CD14-positive monocyte (primary cell): ENCODE measurements around the gene CD226. TPM values are rescaled to one million over a fixed set of nuclear protein-coding genes. Genes with fewer than 3 reads are reported as not detected.

Source experiments
- DNase-seq, 3 donors: peaks; one replicate each; pipeline ENCODE4 v3.0.0-alpha.2; 2011 to 2022
- H2AFZ ChIP-seq: 2 replicates; pipeline ENCODE4 v1.6.0; 2012; ENCODE audit warnings: mild to moderate bottlenecking, low read depth, low read length, inconsistent platforms; ENCODE audit not compliant: insufficient read depth, poor library complexity, severe bottlenecking
- H3K27ac ChIP-seq, 2 donors: 1 replicate in 1 of 2; 2 replicates in 1 of 2; pipeline ENCODE4 v1.5.1; 2012 to 2013; ENCODE audit warnings: low read length in 2 of 2, control low read depth in 1 of 2, inconsistent platforms in 1 of 2, low read depth in 1 of 2, mild to moderate bottlenecking in 1 of 2
- H3K27me3 ChIP-seq, 2 donors: one replicate each; pipeline versions ENCODE4 v1.6.0 to v1.6.1; 2011 to 2013; ENCODE audit warnings: low read length in 2 of 2; ENCODE audit not compliant: control insufficient read depth in 2 of 2, insufficient read depth in 2 of 2
- H3K36me3 ChIP-seq, 2 donors: replicated peaks in 1 of 2; 1 replicate in 1 of 2; 2 replicates in 1 of 2; pipeline versions ENCODE4 v1.5.1 to v1.6.1; 2012 to 2013; ENCODE audit warnings: low read length in 2 of 2, control low read depth in 1 of 2, inconsistent platforms in 1 of 2, mild to moderate bottlenecking in 1 of 2; ENCODE audit not compliant: insufficient read depth in 2 of 2, control insufficient read depth in 1 of 2
- H3K4me1 ChIP-seq, 2 donors: 1 replicate in 1 of 2; 2 replicates in 1 of 2; pipeline versions ENCODE4 v1.5.1 to v1.6.1; 2012 to 2013; ENCODE audit warnings: low read length in 2 of 2, control low read depth in 1 of 2, inconsistent platforms in 1 of 2, mild to moderate bottlenecking in 1 of 2, moderate library complexity in 1 of 2; ENCODE audit not compliant: insufficient read depth in 2 of 2, control insufficient read depth in 1 of 2
- H3K4me2 ChIP-seq: replicated peaks from 2 replicates; pipeline ENCODE3; 2012; ENCODE audit warnings: low read length, moderate library complexity, mild to moderate bottlenecking; ENCODE audit not compliant: poor library complexity, severe bottlenecking; ENCODE audit errors: extremely low read depth
- H3K4me3 ChIP-seq, 3 experiments: fragments of 200-600 bp in 1 of 3; sonication (generic) in 1 of 3; replicated peaks in 1 of 3; 1 replicate in 2 of 3; 2 replicates in 1 of 3; pipeline ENCODE4 v1.5.1; 2011 to 2013; ENCODE audit warnings: low read length in 3 of 3, mild to moderate bottlenecking in 3 of 3, control low read depth in 2 of 3, low read depth in 2 of 3, inconsistent platforms in 1 of 3, moderate library complexity in 1 of 3
- H3K79me2 ChIP-seq: 2 replicates; pipeline ENCODE4 v1.6.0; 2012; ENCODE audit warnings: mild to moderate bottlenecking, control low read depth, inconsistent platforms, low read length, moderate library complexity; ENCODE audit not compliant: insufficient read depth
- H3K9ac ChIP-seq: 2 replicates; pipeline ENCODE4 v1.6.0; 2017; ENCODE audit warnings: low read length, mild to moderate bottlenecking; ENCODE audit not compliant: insufficient read depth, poor library complexity, severe bottlenecking
- H3K9me3 ChIP-seq, 2 donors: replicated peaks in 1 of 2; 1 replicate in 1 of 2; 2 replicates in 1 of 2; pipeline versions ENCODE4 v1.5.1 to v1.6.1; 2012 to 2013; ENCODE audit warnings: low read length in 2 of 2, control low read depth in 1 of 2; ENCODE audit not compliant: control insufficient read depth in 1 of 2, insufficient read depth in 1 of 2
- H4K20me1 ChIP-seq: 2 replicates; pipeline ENCODE4 v1.6.0; 2012; ENCODE audit warnings: mild to moderate bottlenecking, low read length, control low read depth, moderate library complexity; ENCODE audit not compliant: insufficient read depth
- H3K27ac Mint-ChIP-seq, 7 donors: one replicate each; pipeline ENCODE4 v1.8.0; 2020; ENCODE audit warnings: mild to moderate bottlenecking in 7 of 7, mixed read lengths in 7 of 7, moderate library complexity in 6 of 7, inconsistent platforms in 2 of 7
- H3K27me3 Mint-ChIP-seq, 3 donors: one replicate each; pipeline ENCODE4 v1.8.0; 2021 to 2022; ENCODE audit warnings: low read depth in 3 of 3, mild to moderate bottlenecking in 3 of 3, mixed read lengths in 3 of 3, moderate library complexity in 3 of 3, inconsistent platforms in 1 of 3
- H3K36me3 Mint-ChIP-seq, 2 donors: one replicate each; pipeline ENCODE4 v1.8.0; 2020; ENCODE audit warnings: mixed read lengths in 2 of 2, inconsistent platforms in 1 of 2, mild to moderate bottlenecking in 1 of 2
- H3K4me1 Mint-ChIP-seq: one replicate; pipeline ENCODE4 v1.8.0; 2020; ENCODE audit warnings: mild to moderate bottlenecking, mixed read lengths
- H3K4me3 Mint-ChIP-seq, 2 donors: one replicate each; pipeline ENCODE4 v1.8.0; 2020; ENCODE audit warnings: mild to moderate bottlenecking in 2 of 2, mixed read lengths in 2 of 2, moderate library complexity in 1 of 2
- H3K9me3 Mint-ChIP-seq, 7 donors: one replicate each; pipeline ENCODE4 v1.8.0; 2020 to 2022; ENCODE audit warnings: mixed read lengths in 7 of 7, mild to moderate bottlenecking in 6 of 7, moderate library complexity in 6 of 7, inconsistent platforms in 2 of 7
- WGBS: methylation state at CpG from one replicate; pipeline ENCODE4 v1.1.5; 2013; ENCODE audit warnings: missing lambda C conversion rate; ENCODE audit not compliant: insufficient coverage; 5-methylcytosine and 5-hydroxymethylcytosine counted together
- intact Hi-C, 2 donors: fragments of 100-400 bp; cut with micrococcal nuclease; formaldehyde crosslinking; loops; one replicate each; pipeline versions ENCODE4 v1.15.0 to v1.15.1; 2023
- polyA plus RNA-seq, 3 donors: library from polyadenylated mRNA; depleted of rRNA in 1 of 3; unstranded in 2 of 3; stranded (reverse) in 1 of 3; fragments of 300-500 nt in 2 of 3; fragments of >200 nt in 1 of 3; fragmentation: Illumina TruSeq in 2 of 3; gene quantifications; 1 replicate in 2 of 3; 2 replicates in 1 of 3; pipeline ENCODE4 v1.2.3, GENCODE V29; 2012 to 2021
- TF ChIP-seq, protein P1 (sequence below): fragments of 200-600 bp; IDR thresholded peaks from one replicate; pipeline ENCODE4 v1.8.0; 2022; ENCODE audit warnings: antibody characterized with exemption, mild to moderate bottlenecking

Gene CD226
- polyA plus RNA-seq, 3 donors = 0.53 to 1.1 (median 0.65) TPM

DNA sequence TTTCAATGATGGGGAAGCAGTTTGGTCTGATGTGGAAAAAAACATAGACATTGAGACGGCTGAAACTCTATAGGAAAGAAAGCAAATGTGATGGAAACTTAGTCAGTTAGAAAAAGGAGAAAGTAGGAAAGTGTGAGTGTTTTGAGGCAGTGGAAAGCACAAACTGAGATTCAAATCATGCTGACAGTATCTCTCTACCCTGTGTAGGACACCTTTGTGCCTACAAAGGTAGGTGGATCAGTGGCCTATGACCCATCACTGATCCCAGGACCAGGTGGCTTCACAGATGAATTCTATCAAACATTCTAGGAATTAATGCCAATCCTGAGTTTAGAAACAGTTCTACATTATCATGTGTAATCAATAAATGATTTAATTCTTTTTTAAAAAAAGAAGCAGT lies 57.1 kb downstream of the CD226 start:
- Histone ChIP-seq H3K9ac (no peak overlapping the region), H3K4me1 (no peaks in the 10 kb centered on the region), H3K9me3 (peaks cover 0 to 3% of the 10 kb centered on the region in 2 donors), H2AFZ (no peak overlapping the region), H3K36me3 (no peaks in the 10 kb centered on the region), H3K4me3 (no peak overlapping the region), H3K79me2 (no peaks in the 10 kb centered on the region), H3K4me2 (no peak overlapping the region), H4K20me1 (no peaks in the 10 kb centered on the region), H3K27me3 (no peaks in the 10 kb centered on the region), H3K27ac (no peak overlapping the region)
- TF ChIP-seq, protein P1, sequence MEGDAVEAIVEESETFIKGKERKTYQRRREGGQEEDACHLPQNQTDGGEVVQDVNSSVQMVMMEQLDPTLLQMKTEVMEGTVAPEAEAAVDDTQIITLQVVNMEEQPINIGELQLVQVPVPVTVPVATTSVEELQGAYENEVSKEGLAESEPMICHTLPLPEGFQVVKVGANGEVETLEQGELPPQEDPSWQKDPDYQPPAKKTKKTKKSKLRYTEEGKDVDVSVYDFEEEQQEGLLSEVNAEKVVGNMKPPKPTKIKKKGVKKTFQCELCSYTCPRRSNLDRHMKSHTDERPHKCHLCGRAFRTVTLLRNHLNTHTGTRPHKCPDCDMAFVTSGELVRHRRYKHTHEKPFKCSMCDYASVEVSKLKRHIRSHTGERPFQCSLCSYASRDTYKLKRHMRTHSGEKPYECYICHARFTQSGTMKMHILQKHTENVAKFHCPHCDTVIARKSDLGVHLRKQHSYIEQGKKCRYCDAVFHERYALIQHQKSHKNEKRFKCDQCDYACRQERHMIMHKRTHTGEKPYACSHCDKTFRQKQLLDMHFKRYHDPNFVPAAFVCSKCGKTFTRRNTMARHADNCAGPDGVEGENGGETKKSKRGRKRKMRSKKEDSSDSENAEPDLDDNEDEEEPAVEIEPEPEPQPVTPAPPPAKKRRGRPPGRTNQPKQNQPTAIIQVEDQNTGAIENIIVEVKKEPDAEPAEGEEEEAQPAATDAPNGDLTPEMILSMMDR = no peak
- no peak overlapping the region for H3K27ac Mint-ChIP-seq
- peaks cover 1 to 14% (median 4%) of the 10 kb centered on the region in 7 donors for H3K9me3 Mint-ChIP-seq
- DNase-seq = no peak
- no peaks in the 10 kb centered on the region for H3K36me3 Mint-ChIP-seq
- peaks cover 0 to 2% (median 0%) of the 10 kb centered on the region in 3 donors for H3K27me3 Mint-ChIP-seq
- intact Hi-C loops = no loop called here
- H3K4me1 Mint-ChIP-seq = no peaks in the 10 kb centered on the region
- H3K4me3 Mint-ChIP-seq = no peak overlapping the region
- WGBS = 100% methylated on average over 1 of the region's 1 CpG

DNA sequence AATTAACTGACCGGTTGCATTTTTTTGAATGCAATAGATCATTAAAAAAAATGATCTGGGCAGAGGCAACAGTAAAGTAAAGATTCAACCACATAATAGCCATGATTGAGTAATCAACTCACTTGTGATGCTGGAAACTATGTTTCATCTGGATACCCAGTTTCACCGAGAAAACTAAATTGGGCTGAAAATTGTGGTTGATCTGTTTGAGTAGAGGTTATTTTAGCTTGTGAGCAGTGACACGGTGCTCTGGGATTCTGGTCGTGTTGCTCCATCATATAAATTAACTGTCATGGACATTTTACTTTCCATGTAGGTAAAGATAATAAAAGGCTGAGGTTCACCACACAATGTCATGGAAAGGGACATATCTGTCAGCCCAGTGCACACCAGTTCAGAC lies 58.7 kb downstream of the CD226 start:
- TF ChIP-seq, protein P1 = no peak
- no peaks in the 10 kb centered on the region for H3K79me2 ChIP-seq
- H3K4me2 ChIP-seq = no peak overlapping the region
- no peaks in the 10 kb centered on the region for H3K27me3 ChIP-seq
- no peak overlapping the region for H2AFZ ChIP-seq
- DNase-seq = no peak
- H4K20me1 ChIP-seq = no peaks in the 10 kb centered on the region
- Mint-ChIP-seq H3K4me1 (no peaks in the 10 kb centered on the region), H3K27ac (no peak overlapping the region), H3K4me3 (no peak overlapping the region), H3K27me3 (peaks cover 0 to 2% (median 0%) of the 10 kb centered on the region in 3 donors), H3K9me3 (peaks cover 1 to 14% (median 6%) of the 10 kb centered on the region in 7 donors), H3K36me3 (no peaks in the 10 kb centered on the region)
- no CpG with 5 or more reads among the region's 4 CpGs for WGBS
- no peaks in the 10 kb centered on the region for H3K4me1 ChIP-seq
- H3K27ac ChIP-seq = no peak overlapping the region
- H3K9me3 ChIP-seq = peaks cover 0 to 4% of the 10 kb centered on the region in 2 donors
- H3K4me3 ChIP-seq = no peak overlapping the region
- intact Hi-C loops = no loop called here
- no peaks in the 10 kb centered on the region for H3K36me3 ChIP-seq
- no peak overlapping the region for H3K9ac ChIP-seq
